Hindlimb muscle (tissue), 1 donor: Measurements from ENCODE around the gene WDR83. TPM values are rescaled to one million over a fixed set of nuclear protein-coding genes. Genes with fewer than 3 reads are reported as not detected.

Experiments used
- DNase-seq: peaks from one replicate; pipeline ENCODE4 v3.0.0-alpha.2; 2013
- polyA plus RNA-seq: library from polyadenylated mRNA; unstranded; fragments of 120-200 nt; gene quantifications from one replicate; pipeline ENCODE4 v1.2.1, GENCODE V29; 2013; ENCODE audit not compliant: insufficient read length

Gene WDR83
- polyA plus RNA-seq, 1 donor: 12.3 TPM

DNA sequence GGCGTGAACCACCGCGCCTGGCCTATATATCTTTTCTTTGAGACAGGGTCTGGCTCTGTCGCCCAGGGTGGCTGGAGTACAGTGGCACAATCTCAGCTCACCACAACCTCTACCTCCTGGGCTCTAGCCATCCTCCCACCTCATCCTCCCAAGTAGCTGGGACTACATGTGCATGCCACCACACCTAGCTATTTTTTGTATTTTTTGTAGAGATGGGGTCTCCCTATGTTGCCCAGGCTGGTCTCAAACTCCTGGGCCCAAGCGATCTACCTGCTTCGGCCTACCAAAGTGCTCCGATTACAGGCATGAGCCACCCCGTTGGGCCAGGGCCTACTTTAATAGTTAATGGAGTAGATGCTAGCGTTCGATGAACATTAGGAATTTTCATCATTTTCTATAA lies 53.7 kb downstream of the WDR83 start:
- DNase-seq: no peak

DNA sequence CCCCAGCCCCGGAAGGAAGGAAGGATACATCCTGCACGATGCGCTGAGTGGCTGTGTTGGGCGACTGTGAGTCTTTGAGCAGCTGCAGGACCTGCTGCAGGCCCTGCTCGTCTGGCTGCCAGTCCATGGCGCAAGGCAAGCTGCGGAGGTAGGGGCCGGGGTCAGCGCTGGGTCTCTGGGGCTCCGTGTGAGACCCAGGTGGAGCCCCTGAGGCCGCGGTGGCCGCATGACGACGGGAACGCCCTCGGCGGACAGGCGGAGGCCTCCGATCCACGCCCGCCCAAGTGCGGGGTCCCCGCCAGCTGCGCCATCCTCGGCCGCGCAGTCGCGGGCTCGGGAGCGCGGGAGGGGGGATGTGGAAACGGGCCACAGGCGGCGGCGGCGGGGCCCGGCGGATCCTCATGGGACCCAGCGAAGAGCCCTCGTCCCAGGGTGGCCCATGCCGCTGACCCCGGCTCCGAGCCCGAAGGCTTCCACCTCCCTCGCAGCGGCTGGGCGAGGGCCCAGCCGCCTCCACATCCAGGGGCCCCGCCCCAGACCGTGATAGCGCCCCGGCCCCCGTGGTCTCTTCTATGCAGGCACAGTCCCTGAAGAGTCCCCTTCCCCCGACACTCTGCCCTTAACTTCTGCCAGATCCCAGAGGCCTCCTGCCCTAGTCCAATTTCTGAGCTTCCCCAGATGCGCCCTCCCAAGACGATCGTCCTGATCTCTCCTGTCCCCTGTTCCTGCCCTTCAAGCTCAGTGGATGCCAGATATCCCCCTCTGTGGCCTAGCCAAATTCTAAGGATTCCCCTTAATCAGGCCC lies 54.4 kb downstream of the WDR83 start:
- DNase-seq: no peak

DNA sequence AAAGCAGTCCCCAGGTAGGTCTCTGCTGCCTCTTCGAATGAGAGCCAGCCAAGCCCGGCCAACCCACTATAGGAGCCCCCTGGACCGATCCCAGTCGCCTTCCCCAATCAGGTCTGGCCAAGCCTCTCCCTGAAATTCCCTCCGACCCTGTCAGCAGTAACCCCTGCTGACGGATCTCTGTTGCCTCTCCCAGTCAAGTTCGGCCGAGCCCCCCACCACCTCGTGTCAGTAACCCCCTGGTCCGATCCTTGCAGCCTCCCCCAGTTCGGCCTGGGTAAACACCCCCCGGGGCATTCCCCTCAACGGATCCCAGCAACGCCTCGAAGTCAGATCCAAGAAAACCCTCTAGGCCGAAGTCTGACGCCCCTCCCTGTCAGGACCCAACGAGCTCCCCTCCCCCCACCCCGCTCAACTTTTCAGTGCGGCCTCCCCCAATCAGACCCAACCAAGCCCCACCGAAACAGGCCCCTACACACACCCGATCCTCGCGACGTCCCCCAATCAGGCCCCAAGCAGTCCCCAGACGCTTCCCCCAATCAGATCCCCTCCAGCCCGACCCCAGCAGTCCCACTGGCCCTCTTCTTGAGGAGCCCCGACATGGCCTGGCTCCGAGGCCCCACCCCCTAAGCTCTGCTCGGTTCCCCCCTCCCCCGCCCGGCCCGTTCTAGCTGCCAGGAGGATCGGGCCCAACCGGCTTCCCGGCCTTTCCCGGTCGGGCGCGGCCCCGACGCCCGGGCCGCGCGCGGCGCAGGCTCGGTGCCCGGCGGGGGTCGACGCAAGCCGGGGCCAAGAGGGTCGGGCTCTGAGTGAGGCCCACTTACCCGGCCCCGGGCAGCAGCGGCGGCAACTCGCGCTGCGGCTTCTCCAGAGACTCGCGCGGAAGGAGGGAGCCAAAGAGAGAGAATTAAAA lies 55.3 kb downstream of the WDR83 start:
- peak; percentile 80 for DNase-seq

DNA sequence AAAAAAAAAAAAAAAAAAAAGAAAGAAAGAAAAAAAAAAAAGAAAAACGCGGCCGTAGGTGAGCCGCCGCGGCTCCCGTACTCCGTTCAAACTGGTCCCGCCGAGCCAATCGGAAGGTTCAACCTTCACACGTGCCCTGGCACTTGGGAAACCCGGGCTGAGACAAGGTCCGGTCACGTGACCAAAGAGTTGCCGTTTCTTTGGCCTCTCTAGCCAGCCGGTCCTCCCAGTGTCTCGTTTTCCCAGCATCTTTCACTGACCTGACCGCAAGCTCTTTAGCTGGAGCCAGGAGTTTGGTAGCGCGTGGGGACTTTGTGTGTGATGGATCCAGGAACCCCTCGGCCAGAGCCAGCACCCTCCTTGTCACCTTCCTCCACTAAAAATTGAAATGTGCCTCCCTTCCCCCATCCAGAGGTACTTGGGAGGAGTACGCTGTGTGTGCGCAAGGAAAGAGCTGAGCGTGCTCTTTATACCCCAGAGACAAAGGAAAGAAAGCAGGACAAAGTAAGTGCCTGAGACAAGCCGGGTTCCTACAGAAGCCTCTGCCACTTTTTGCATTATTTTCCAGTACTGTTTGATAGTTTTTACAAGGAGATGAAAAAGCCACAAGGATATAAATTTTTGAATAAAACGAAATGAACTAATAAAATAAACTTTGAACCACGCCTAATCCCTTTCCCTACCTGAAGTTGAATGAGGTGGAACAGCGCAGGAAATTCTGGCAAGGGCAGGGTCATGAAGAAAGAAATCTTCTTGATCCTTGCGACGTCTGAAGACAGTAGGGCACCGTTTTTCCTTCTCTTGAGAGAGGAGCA lies 56.2 kb downstream of the WDR83 start:
- peak; percentile 98 for DNase-seq

DNA sequence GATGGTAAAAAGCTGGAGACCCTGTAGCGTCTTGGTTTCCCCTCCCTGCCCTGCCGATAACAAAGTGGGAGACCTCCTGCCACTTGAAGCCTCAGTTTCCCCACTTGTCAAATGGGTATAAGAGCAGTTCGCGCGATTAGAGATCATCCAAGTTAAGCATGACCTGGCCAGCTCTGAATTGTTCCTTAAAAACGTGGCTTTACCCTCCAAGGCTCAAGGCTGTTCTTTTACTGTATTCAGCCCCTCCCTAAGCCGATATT lies 56.7 kb downstream of the WDR83 start:
- DNase-seq: no peak

DNA sequence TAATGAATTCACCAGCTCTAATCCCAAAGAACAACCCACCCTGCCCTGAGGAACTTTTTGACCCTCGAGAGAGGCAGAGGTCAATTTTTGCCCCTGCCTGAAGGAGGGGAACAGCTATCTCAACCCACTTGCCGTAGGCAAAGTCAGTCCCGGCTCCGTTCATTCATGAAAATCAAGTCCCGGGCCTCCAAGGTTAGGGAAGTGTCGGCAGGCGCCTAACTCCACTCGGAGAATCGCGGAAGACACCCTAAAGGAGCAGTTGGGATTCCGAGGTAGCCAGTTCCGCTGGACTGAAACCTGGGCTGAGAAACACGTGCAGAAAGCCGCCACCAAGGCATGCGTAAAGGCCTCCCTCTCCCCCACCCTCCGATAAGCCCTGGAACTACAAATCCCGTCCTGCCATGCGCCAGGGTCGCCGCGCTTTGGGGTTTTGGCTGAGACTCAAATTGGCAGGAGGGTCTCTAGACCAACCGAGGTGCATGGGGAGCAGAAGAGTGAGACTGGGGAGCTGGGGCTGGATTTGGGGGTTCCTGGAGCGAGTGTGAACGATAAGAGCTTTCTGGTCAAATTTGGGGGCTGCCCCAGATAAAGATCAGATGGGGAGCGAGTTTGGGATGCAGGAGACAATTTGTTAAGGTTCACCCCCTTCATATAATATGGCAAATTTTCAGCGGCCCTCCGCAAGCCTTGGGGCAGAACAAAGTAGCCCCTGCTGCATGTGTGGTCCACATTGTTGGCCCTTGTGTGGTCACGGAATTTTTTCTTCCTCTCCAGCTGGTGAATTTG lies 57.2 kb downstream of the WDR83 start, which contains the start of gene TNPO2:
TNPO2 (minus strand) TSS at position 292 of the 786 bp plus-strand sequence. CDS start 2,955 bp downstream, outside the sequence.
- peak; percentile 45 for DNase-seq

Other genes starting within 250 kb of the WDR83 start
- 2.7 TPM for gene ZNF443, start 225.8 kb upstream of the WDR83 start, polyA plus RNA-seq
- 3.5 TPM for gene ZNF709, start 182.0 kb upstream of the WDR83 start, polyA plus RNA-seq
- 4.5 TPM for gene ZNF564, start 115.3 kb upstream of the WDR83 start, polyA plus RNA-seq
- gene ZNF490, start 56.0 kb upstream of the WDR83 start, polyA plus RNA-seq: 3.8 TPM
- gene ZNF791, start 55.9 kb upstream of the WDR83 start, polyA plus RNA-seq: 13.3 TPM
- 35.6 TPM for gene MAN2B1, start 65 bp upstream of the WDR83 start, polyA plus RNA-seq
- gene DHPS, start 15.1 kb downstream of the WDR83 start, polyA plus RNA-seq: 73.4 TPM
- gene GNG14, start 21.2 kb downstream of the WDR83 start, polyA plus RNA-seq: 0.65 TPM
- gene FBXW9, start 29.8 kb downstream of the WDR83 start, polyA plus RNA-seq: 5.2 TPM
- gene TNPO2, start 57.1 kb downstream of the WDR83 start, polyA plus RNA-seq: 60.9 TPM
- 191 TPM for gene TRIR, start 67.9 kb downstream of the WDR83 start, polyA plus RNA-seq
- gene GET3, start 70.7 kb downstream of the WDR83 start, polyA plus RNA-seq: 41.1 TPM
- gene BEST2, start 85.0 kb downstream of the WDR83 start, polyA plus RNA-seq: 0.09 TPM
- gene HOOK2, start 108.7 kb downstream of the WDR83 start, polyA plus RNA-seq: 30.2 TPM
- 36.5 TPM for gene JUNB, start 124.7 kb downstream of the WDR83 start, polyA plus RNA-seq
- gene PRDX2, start 135.0 kb downstream of the WDR83 start, polyA plus RNA-seq: 169 TPM
- gene THSD8, start 135.3 kb downstream of the WDR83 start, polyA plus RNA-seq: 2.2 TPM
- 21.9 TPM for gene RNASEH2A, start 139.8 kb downstream of the WDR83 start, polyA plus RNA-seq
- gene RTBDN, start 167.8 kb downstream of the WDR83 start, polyA plus RNA-seq: not detected
- 0.27 TPM for gene MAST1, start 171.7 kb downstream of the WDR83 start, polyA plus RNA-seq
- 10.9 TPM for gene DNASE2, start 214.6 kb downstream of the WDR83 start, polyA plus RNA-seq
- 0.88 TPM for gene KLF1, start 220.4 kb downstream of the WDR83 start, polyA plus RNA-seq
- gene GCDH, start 224.4 kb downstream of the WDR83 start, polyA plus RNA-seq: 30.4 TPM